ENCODE data around the gene ANKRD13D. TPM values are rescaled to one million over a fixed set of nuclear protein-coding genes. Genes with fewer than 3 reads are reported as not detected.

ANKRD13D gene
- total RNA-seq, 1 donor: 34.4 TPM

GRCh38 chr11:67301313-67301921 lies 12.3 kb downstream of the ANKRD13D start:
- Histone ChIP-seq H3K79me2 (ENCODE audit: insufficient read depth, low read length) (peaks cover 19% of the 10 kb centered on the region), H3K27ac (ENCODE audit: low read depth, low read length) (no peak overlapping the region), H3K27me3 (ENCODE audit: insufficient read depth, low read length) (no peaks in the 10 kb centered on the region), H3K36me3 (ENCODE audit: insufficient read depth, low read length) (peaks cover 41% of the 10 kb centered on the region), H2AFZ (ENCODE audit: low read length) (no peak overlapping the region), H3K9me3 (ENCODE audit: low read depth, low read length) (no peaks in the 10 kb centered on the region), H4K20me1 (ENCODE audit: insufficient read depth, low read length) (peaks cover 19% of the 10 kb centered on the region), H3K4me2 (ENCODE audit: insufficient read depth, low read length) (no peak overlapping the region), H3K4me3 (ENCODE audit: insufficient read depth, low read length) (no peak overlapping the region), H3K4me1 (ENCODE audit: insufficient read depth, low read length) (peaks cover 16% of the 10 kb centered on the region)
- peak; percentile 46 for DNase-seq (ENCODE audit: insufficient read length, low spot score, missing footprints)
- no peak for TF ChIP-seq CTCF (IDR thresholded peaks at IDR 0.05; ENCODE audit: extremely low read depth, low read depth, low read length)

- no peak for TF ChIP-seq CTCF (IDR thresholded peaks at IDR 0.05; ENCODE audit: extremely low read depth, low read depth, low read length)
- H3K27ac ChIP-seq (ENCODE audit: low read depth, low read length): no peak overlapping the region
- no peaks in the 10 kb centered on the region for H3K9me3 ChIP-seq (ENCODE audit: low read depth, low read length)
- H3K27me3 ChIP-seq (ENCODE audit: insufficient read depth, low read length): no peaks in the 10 kb centered on the region
- H3K4me2 ChIP-seq (ENCODE audit: insufficient read depth, low read length): no peak overlapping the region
- no peak overlapping the region for H3K4me3 ChIP-seq (ENCODE audit: insufficient read depth, low read length)
- H3K36me3 ChIP-seq (ENCODE audit: insufficient read depth, low read length): peaks cover 35% of the 10 kb centered on the region
- H3K79me2 ChIP-seq (ENCODE audit: insufficient read depth, low read length): peaks cover 14% of the 10 kb centered on the region
- no peak overlapping the region for H2AFZ ChIP-seq (ENCODE audit: low read length)
- H3K4me1 ChIP-seq (ENCODE audit: insufficient read depth, low read length): peaks cover 16% of the 10 kb centered on the region
- peak; percentile 88 for DNase-seq (ENCODE audit: insufficient read length, low spot score, missing footprints)
- H4K20me1 ChIP-seq (ENCODE audit: insufficient read depth, low read length): peaks cover 19% of the 10 kb centered on the region
Measured at GRCh38 chr11:67301951-67302516, 12.9 kb downstream of the ANKRD13D start.

GRCh38 chr11:67302571-67303131 lies 13.5 kb downstream of the ANKRD13D start:
- Histone ChIP-seq H3K4me2 (ENCODE audit: insufficient read depth, low read length) (peak overlapping the region; percentile 85), H3K27me3 (ENCODE audit: insufficient read depth, low read length) (no peaks in the 10 kb centered on the region), H3K4me3 (ENCODE audit: insufficient read depth, low read length) (peak overlapping the region; percentile 86), H3K79me2 (ENCODE audit: insufficient read depth, low read length) (peaks cover 13% of the 10 kb centered on the region), H3K4me1 (ENCODE audit: insufficient read depth, low read length) (peaks cover 16% of the 10 kb centered on the region), H3K27ac (ENCODE audit: low read depth, low read length) (no peak overlapping the region), H3K36me3 (ENCODE audit: insufficient read depth, low read length) (peaks cover 33% of the 10 kb centered on the region), H2AFZ (ENCODE audit: low read length) (no peak overlapping the region), H4K20me1 (ENCODE audit: insufficient read depth, low read length) (peaks cover 19% of the 10 kb centered on the region), H3K9me3 (ENCODE audit: low read depth, low read length) (no peaks in the 10 kb centered on the region)
- DNase-seq (ENCODE audit: insufficient read length, low spot score, missing footprints): peak; percentile 58
- TF ChIP-seq CTCF (IDR thresholded peaks at IDR 0.05; ENCODE audit: extremely low read depth, low read depth, low read length): no peak

DNA sequence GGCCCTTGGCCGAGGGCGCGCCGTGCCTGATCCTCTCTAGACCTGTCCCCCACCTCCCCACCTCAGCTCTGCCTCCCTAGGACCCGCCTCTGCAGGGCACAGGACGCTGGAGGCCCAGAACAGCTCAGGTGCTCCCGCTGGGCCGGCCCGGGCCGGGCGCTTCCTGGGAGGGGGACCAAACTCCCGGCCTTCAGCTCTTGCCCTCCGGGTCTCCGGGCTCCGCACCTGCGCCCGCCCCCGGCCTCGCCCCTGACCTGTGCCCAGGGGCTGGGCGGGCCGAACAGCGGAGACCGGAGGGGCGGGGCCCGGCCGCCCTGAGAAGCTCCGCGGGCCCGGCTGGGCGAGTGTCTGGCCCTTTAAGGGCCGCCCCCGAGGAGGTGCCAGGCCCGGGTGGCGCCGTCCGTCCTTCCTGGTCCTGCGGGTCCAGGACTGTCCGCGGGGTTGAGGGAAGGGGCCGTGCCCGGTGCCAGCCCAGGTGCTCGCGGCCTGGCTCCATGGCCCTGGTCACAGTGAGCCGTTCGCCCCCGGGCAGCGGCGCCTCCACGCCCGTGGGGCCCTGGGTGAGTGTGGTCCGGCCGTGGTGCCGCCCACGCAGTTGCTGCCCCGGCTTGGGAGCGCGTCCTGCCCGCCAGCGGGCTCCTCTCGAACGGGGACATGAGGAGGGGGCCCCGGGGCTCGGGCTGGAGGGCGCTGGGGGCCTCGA lies 14.2 kb downstream of the ANKRD13D start, which contains the start of gene SSH3:
Gene SSH3, plus strand, starts transcription at position 399 of the 703 bp plus-strand sequence. Its CDS starts 96 bp downstream, at position 495.
- H3K4me2 ChIP-seq (ENCODE audit: insufficient read depth, low read length): peak within 1 kb of the TSS; percentile 85
- H3K9me3 ChIP-seq (ENCODE audit: low read depth, low read length): no peaks in the 10 kb centered on the region
- no peak within 1 kb of the TSS for H3K27ac ChIP-seq (ENCODE audit: low read depth, low read length)

More for the DNA sequence above, 14.2 kb downstream of the ANKRD13D start, which contains the start of gene SSH3:
- peaks cover 19% of the 10 kb centered on the region for H4K20me1 ChIP-seq (ENCODE audit: insufficient read depth, low read length)
- H3K79me2 ChIP-seq (ENCODE audit: insufficient read depth, low read length): peaks cover 6% of the 10 kb centered on the region
- peaks cover 32% of the 10 kb centered on the region for H3K36me3 ChIP-seq (ENCODE audit: insufficient read depth, low read length)
- peak within 1 kb of the TSS; percentile 86 for H3K4me3 ChIP-seq (ENCODE audit: insufficient read depth, low read length)
- peak; percentile 97 for DNase-seq (ENCODE audit: insufficient read length, low spot score, missing footprints)
- no peaks in the 10 kb centered on the region for H3K27me3 ChIP-seq (ENCODE audit: insufficient read depth, low read length)
- TF ChIP-seq CTCF (IDR thresholded peaks at IDR 0.05; ENCODE audit: extremely low read depth, low read depth, low read length): no peak
- peak within 1 kb of the TSS; percentile 62 for H2AFZ ChIP-seq (ENCODE audit: low read length)
- H3K4me1 ChIP-seq (ENCODE audit: insufficient read depth, low read length): peaks cover 16% of the 10 kb centered on the region

Measured in osteoblast (primary cell).